Activated CD8-positive, alpha-beta T cell treated with anti-CD3 and anti-CD28 coated beads for 36 hours (primary cell): Measurements from ENCODE around the gene ZNF440. TPM values are rescaled to one million over a fixed set of nuclear protein-coding genes. Genes with fewer than 3 reads are reported as not detected.
A peak's percentile ranks its signal among the peaks of the same experiment; 100 is the strongest.

ENCODE experiments used
- ATAC-seq: fragments of 200-7000 bp; cut with Tn5 transposase; one replicate; pipeline ENCODE4 v1.10.0; 2021; ENCODE audit warnings: mild to moderate bottlenecking, moderate library complexity
- CTCF ChIA-PET: fragments of 350-600 bp; sonication (Branson Sonifier 250); formaldehyde crosslinking; loops from one replicate; lab custom pipeline; 2021; ENCODE audit warnings: antibody characterized with exemption; lab: Charles Lee
- POLR2A ChIA-PET: fragments of 350-600 bp; sonication (Branson Sonifier 250); formaldehyde crosslinking; loops from one replicate; lab custom pipeline; 2021; ENCODE audit warnings: antibody characterized with exemption; lab: Charles Lee
- DNase-seq: peaks from one replicate; pipeline ENCODE4 v3.0.0-alpha.2; 2020
- H3K27ac Mint-ChIP-seq: one replicate; pipeline ENCODE4 v1.8.0; 2021; ENCODE audit warnings: mild to moderate bottlenecking, mixed read lengths
- H3K27me3 Mint-ChIP-seq: one replicate; pipeline ENCODE4 v1.8.0; 2021; ENCODE audit warnings: mixed read lengths
- H3K36me3 Mint-ChIP-seq: one replicate; pipeline ENCODE4 v1.8.0; 2021; ENCODE audit warnings: low read depth, mixed read lengths
- H3K4me1 Mint-ChIP-seq: one replicate; pipeline ENCODE4 v1.8.0; 2021; ENCODE audit warnings: low read depth, mixed read lengths
- H3K4me3 Mint-ChIP-seq: one replicate; pipeline ENCODE4 v1.8.0; 2021; ENCODE audit warnings: mild to moderate bottlenecking, moderate library complexity, mixed read lengths
- H3K9me3 Mint-ChIP-seq: one replicate; pipeline ENCODE4 v1.8.0; 2021; ENCODE audit warnings: mixed read lengths
- intact Hi-C: fragments of 100-400 bp; cut with micrococcal nuclease; formaldehyde crosslinking; loops from one replicate; pipeline ENCODE4 v1.10.0; 2022
- total RNA-seq, 2 experiments: library from RNA; stranded (reverse); gene quantifications; one replicate each; pipeline ENCODE4 v1.2.3, GENCODE V29; 2021
- TF ChIP-seq, protein P1 (sequence below): fragments of 200-600 bp; IDR thresholded peaks from one replicate; pipeline ENCODE4 v1.8.0; 2022; ENCODE audit warnings: antibody characterized with exemption, mild to moderate bottlenecking

Gene ZNF440
- total RNA-seq, 2 experiments from 2014 or later: 7.7 to 8.8 TPM

DNA sequence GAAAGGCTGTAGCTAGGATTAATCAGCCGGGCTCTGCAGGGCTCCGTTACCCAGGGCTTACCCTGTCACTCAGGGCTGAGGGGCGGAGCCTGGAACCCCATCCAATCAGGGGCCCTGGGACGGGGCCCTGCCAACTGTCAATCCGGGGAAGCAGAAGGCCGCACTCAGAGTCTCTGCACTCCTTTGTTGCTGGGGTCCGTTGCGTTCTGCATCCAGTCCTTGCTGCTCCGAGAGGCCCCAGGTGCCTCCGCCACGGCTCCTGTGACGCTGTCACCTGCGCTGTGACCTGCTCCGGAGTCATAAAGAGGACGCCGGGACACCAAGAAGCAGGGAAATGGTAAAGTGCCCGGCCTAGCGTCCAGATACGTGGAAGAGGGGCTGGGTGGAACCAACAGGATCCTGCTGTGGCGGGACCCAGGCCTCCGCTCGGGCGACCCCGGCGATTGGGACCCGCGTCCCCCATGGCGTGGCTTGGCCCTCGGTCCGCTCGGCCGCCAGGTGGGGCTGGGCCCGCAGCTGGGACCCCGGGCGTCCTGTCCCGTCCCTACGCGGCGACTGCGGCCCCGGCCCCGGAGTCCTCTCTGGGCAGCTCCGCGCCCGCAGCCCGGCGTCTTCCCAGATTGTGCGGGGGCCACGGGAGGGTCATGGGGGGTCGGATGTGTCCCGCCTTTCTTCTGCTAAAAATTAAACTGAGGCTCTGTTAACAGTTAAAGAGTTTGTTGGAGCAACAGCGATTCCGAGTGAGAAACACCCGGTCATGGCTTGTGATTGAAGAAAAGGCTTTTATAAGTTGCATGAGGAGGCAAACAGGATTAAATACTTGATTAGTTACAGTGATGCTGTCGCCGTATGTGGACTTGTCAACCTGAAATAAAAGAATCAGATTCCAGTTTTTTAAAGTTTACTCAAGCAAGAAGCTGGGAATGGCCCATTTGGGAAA, 15.4 kb upstream of the ZNF440 start, which contains the start of gene ZNF491:
Gene ZNF491, plus strand, starts transcription at position 133 of the 940 bp plus-strand sequence. CDS start 7,431 bp downstream, outside the sequence.
- H3K27ac Mint-ChIP-seq: peak within 1 kb of the TSS; percentile 69
- ATAC-seq (peak; percentile 98), DNase-seq (peak; percentile 97)
- CTCF ChIA-PET: interaction anchor here (0.8 to 5.2 kb wide), 48 partner anchors 9 to 342 kb away, joined by 3 to 69 read pairs (median 6); partner anchors contain the start of genes ZNF20, ZNF439, ZNF440 and ZNF69
- H3K36me3 Mint-ChIP-seq: peaks cover 6% of the 10 kb centered on the region
- peak within 1 kb of the TSS; percentile 87 for H3K4me3 Mint-ChIP-seq
- H3K27me3 Mint-ChIP-seq: no peaks in the 10 kb centered on the region
- intact Hi-C loops: loop anchor here (5.0 kb wide), 1 partner anchor 344 kb away; the partner anchor contains the start of gene ZNF20
- peaks cover 14% of the 10 kb centered on the region for H3K4me1 Mint-ChIP-seq
- peaks cover 9% of the 10 kb centered on the region for H3K9me3 Mint-ChIP-seq
- TF ChIP-seq, protein P1, sequence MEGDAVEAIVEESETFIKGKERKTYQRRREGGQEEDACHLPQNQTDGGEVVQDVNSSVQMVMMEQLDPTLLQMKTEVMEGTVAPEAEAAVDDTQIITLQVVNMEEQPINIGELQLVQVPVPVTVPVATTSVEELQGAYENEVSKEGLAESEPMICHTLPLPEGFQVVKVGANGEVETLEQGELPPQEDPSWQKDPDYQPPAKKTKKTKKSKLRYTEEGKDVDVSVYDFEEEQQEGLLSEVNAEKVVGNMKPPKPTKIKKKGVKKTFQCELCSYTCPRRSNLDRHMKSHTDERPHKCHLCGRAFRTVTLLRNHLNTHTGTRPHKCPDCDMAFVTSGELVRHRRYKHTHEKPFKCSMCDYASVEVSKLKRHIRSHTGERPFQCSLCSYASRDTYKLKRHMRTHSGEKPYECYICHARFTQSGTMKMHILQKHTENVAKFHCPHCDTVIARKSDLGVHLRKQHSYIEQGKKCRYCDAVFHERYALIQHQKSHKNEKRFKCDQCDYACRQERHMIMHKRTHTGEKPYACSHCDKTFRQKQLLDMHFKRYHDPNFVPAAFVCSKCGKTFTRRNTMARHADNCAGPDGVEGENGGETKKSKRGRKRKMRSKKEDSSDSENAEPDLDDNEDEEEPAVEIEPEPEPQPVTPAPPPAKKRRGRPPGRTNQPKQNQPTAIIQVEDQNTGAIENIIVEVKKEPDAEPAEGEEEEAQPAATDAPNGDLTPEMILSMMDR: peak; percentile 48
- POLR2A ChIA-PET: interaction anchor here (0.7 to 2.1 kb wide), 8 partner anchors 13 to 253 kb away, joined by 3 to 8 read pairs (median 4); partner anchors contain the start of genes ZNF440 and ZNF441

DNA sequence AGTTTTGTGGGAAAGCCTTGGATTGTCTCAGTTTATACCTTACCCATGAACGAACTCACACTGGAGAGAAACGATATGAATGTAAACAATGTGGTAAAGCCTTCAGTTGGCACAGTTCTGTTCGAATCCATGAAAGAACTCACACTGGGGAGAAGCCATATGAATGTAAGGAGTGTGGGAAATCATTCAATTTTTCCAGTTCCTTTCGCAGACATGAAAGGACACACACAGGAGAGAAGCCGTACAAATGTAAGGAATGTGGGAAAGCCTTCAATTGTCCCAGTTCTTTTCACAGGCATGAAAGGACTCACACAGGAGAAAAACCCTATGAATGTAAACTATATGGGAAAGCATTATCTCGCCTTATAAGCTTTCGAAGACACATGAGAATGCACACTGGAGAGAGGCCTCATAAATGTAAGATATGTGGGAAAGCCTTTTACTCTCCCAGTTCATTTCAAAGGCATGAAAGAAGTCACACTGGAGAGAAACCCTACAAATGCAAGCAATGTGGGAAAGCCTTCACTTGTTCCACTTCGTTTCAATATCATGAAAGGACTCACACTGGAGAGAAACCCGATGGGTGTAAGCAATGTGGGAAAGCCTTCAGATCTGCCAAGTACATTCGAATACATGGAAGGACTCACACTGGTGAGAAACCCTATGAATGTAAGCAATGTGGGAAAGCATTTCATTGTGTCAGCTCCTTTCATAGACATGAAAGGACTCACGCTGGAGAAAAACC, 7.5 kb upstream of the ZNF440 start:
- H3K4me3 Mint-ChIP-seq: no peak overlapping the region
- H3K9me3 Mint-ChIP-seq: peaks cover 45% of the 10 kb centered on the region
- intact Hi-C loops: no loop called here
- H3K27me3 Mint-ChIP-seq: no peaks in the 10 kb centered on the region
- DNase-seq (no peak), ATAC-seq (no peak)
- TF ChIP-seq, protein P1: no peak
- H3K27ac Mint-ChIP-seq: no peak overlapping the region
- no peaks in the 10 kb centered on the region for H3K4me1 Mint-ChIP-seq
- POLR2A ChIA-PET: no interaction called here
- CTCF ChIA-PET: no interaction called here
- H3K36me3 Mint-ChIP-seq: peaks cover 31% of the 10 kb centered on the region

DNA sequence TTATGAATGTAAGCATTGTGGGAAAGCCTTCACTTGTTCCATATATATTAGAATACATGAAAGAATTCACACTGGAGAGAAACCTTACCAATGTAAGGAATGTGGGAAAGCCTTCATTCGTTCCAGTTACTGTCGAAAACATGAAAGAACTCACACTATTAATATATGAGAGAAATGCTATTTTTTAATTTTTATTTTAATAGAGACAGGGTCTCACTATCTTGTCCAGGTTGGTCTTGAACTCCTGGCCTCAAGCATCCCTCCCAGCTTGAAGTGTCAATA, 7.0 kb upstream of the ZNF440 start:
- ChIA-PET POLR2A (no interaction called here), CTCF (no interaction called here)
- no peaks in the 10 kb centered on the region for H3K4me1 Mint-ChIP-seq
- DNase-seq (no peak), ATAC-seq (no peak)
- TF ChIP-seq, protein P1: no peak
- H3K27ac Mint-ChIP-seq: no peak overlapping the region
- H3K27me3 Mint-ChIP-seq: no peaks in the 10 kb centered on the region
- intact Hi-C loops: no loop called here
- H3K9me3 Mint-ChIP-seq: peaks cover 45% of the 10 kb centered on the region
- peaks cover 31% of the 10 kb centered on the region for H3K36me3 Mint-ChIP-seq
- no peak overlapping the region for H3K4me3 Mint-ChIP-seq

DNA sequence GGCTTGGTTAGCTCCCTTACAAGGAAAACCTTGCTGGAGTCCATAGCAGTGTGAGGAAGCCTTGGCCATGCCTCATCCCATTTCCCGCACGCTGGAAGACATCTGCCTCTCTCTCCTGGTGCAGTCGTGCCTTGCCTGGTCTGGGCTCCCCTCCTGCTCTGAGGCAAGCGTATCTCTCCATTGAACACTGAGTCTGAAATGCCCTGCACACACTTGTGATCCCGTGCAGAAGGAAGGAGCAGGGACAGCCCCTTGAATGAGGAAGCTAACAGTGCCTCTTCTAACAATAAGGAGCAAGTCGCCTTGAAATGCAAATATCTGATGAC, 407 bp upstream of the ZNF440 start:
- Mint-ChIP-seq H3K9me3 (peaks cover 4% of the 10 kb centered on the region), H3K27ac (peak overlapping the region; percentile 81), H3K27me3 (no peaks in the 10 kb centered on the region), H3K4me3 (peak overlapping the region; percentile 87), H3K36me3 (peaks cover 23% of the 10 kb centered on the region), H3K4me1 (peaks cover 22% of the 10 kb centered on the region)
- ChIA-PET POLR2A (interaction anchor here (0.5 to 2.9 kb wide), 6 partner anchors 14 to 187 kb away, joined by 3 to 8 read pairs (median 4); partner anchors contain the start of genes ZNF441 and ZNF491), CTCF (interaction anchor here (3.9 kb wide), 1 partner anchor 16 kb away, joined by 56 read pairs; the partner anchor contains the start of gene ZNF491)
- DNase-seq (no peak), ATAC-seq (peak; percentile 45)
- TF ChIP-seq, protein P1: no peak
- intact Hi-C loops: no loop called here
